GM18867 (cell line): ENCODE results near the gene CHCHD3.

Experiments used
- ATAC-seq: cut with Tn5 transposase; IDR thresholded peaks from one replicate; pipeline ENCODE4 v1.9.1; 2021; ENCODE audit warnings: mild to moderate bottlenecking, moderate library complexity; ENCODE audit not compliant: unreplicated experiment

CHCHD3 gene

DNA sequence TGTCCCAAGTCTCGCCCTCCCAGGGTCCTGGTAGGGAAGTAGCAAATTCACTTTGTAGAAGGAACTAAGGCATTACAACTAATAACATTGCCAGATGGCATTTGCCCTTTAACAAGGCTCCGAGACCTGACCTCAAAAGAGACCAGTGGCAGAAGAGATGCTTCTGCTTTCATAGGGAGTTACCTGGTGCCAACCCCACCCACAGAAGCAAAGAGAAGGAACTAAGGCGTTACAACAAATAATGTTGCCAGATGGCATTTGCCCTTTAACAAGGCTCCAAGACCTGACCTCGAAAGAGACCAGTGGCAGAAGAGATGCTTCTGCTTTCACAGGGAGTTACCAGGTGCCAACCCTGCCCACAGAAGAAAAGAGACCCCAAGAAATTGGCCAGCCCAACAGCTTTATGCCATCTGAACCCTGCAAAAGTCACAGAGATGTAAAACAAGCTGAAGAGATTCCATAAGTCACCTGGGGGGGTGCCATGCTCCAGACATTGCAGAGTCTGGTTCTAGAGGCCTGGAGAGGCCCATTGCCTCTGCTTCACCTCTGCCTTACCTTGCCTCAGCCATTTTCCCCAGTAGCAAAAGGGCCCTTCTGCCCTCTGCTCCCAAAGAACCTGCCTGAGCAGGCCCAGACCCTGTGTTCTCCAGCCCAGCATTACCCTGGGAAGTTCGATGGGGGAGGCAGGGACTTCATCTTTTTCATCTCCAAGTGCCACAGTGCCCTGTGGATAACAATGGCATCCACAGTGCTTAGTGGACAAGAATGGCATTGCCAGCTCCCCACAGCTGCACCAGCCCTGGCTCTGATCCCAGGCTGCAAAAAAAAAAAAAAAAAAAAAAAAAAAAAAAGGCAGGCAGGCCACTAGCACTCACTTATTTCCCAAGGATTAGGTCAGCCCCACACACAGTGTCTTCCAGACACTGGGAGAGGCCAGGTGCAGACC is 326.1 kb downstream of the CHCHD3 start:
- ATAC-seq: no peak

DNA sequence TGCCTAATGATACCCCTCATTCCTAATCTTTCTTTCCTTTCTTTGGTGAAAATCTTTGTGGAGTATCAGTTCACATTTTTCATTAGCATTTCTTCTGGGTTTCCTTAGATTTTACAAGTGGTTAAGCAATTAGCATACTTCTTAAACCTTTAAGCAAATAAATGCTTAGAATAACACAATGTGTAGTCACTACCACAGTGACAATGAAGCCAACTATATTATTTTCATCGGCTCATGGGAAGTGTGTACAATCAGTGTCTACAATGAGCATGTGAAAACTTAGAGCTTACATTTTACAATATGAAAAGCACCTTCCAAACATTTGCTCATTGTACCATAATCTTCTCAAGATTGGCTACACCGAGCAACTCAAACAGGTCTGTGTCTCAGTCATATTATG is 329.5 kb downstream of the CHCHD3 start:
- no peak for ATAC-seq

DNA sequence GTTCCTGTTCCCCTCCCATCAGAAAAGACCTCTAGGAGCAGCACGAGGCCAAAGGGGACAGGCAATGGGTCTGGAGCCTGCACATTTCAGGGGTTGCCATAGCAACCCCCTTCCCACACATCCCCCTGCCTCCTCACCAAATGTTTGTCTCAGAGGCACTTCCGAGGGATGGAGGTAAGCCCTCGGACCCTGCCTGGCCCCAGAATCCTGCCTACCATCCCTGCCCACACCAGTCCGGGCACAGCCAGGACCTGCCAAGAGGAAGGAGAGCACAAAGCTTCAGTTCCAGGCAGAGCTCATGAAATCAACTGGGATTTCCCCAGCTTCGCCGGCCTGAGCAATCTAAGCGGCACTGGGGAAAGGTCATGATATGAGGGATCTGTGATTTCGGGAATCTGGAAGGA is 330.6 kb downstream of the CHCHD3 start:
- ATAC-seq: no peak

DNA sequence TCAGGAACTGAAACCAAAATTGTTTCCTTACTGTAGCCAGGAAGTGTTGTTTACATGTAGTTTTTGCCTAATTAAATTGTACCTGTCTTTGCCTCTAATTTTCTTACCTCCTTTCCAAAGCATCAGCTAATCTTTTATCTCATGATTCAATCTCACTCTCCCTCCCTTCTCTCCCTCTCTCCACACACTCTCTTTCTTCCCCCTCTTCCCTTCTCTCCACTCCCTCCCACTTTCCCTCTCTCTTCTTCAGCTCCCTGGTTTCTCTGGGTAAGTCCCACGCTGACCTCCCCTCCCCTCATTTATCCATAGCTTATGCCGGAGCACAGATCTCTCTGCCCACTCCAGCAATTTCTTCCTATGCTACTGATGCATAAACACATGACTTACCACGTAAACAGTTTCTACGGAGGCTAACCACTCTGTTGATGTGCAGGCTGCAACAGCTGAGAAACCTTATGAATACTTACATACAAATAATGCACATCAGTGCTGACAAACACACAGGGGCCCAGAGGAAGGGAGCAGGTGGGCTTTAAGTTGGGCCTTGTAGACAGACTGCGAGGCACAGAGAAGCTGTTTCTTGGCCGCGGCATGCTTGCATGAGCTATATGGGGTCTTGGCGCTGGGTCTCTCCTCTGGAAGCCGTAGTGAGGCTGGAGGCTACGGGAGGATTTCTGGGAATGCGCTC is 331.2 kb downstream of the CHCHD3 start:
- no peak for ATAC-seq

DNA sequence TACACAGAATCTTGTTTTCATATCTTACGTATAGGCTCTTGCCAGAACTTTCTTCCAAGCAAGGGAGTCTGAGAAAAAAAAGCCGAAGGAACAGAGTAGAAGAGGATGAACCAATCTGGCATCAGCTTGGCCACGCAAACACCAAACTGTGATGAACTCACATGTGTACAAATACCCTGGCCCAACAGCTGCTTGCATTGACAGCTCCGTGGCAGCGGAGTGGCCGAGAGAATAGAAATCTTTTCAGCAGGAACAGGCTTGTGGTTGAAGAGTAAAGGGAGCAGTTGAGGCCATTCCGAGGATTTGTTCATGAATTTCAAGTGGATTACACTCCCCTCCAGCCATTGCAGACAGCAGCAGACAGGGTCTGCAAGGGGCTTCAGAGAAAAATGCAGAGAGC is 331.8 kb downstream of the CHCHD3 start:
- no peak for ATAC-seq

DNA sequence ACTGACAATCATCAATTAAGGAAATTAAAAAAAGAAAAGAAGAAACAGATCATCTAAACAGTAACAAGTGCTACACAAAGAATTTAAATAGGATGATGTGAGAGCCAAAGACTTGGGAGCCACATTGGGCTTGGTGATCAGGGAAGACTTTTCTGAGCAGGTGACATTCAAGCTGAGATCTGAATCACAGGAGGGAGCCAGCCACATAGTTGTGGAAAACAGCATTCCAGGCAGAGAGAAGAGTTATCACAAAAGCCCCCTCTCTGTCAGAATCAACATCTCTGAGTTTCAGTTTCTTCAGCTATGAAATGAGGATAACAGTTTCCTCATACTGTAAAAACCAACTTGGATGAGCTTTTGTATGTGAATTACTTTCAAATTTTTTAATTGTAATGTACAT is 336.4 kb downstream of the CHCHD3 start:
- ATAC-seq: no peak

DNA sequence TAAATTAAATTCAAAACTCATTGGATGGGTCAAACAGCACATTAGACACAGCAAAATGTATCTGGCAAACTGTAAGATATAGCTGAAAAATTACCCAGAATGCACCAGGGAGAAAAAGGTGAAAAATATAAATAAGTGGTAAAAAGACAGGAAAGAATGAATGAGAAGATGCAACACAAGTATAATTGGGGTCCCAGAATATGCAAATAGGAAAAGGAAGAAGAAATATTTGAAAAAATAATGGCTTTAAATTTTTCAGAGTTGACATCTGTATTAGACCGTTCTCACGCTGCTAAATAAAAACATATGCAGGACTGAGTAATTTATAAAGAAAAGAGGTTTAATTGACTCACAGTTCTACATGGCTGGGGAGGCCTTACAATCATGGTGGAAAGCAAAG is 337.9 kb downstream of the CHCHD3 start:
- no peak for ATAC-seq

DNA sequence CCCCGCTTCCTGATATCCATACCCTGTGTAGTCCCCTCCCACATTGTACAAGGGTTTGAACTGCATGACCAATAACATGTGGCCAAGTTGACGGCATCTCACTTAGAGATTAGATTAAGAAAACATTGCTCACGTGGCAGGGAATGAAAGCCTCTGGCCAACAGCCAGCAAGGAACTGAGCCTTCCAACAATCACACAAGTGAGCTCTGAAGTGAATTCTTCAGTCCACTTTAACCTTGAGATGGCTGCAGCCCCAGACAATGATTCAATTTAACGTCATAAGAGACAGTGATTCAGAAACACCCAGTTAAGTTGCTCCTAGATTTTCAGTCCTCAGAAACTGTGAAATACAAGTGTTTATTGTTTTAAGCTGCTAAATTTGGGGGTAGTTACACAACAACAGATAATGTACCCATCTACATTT is 339.7 kb downstream of the CHCHD3 start:
- ATAC-seq: no peak

DNA sequence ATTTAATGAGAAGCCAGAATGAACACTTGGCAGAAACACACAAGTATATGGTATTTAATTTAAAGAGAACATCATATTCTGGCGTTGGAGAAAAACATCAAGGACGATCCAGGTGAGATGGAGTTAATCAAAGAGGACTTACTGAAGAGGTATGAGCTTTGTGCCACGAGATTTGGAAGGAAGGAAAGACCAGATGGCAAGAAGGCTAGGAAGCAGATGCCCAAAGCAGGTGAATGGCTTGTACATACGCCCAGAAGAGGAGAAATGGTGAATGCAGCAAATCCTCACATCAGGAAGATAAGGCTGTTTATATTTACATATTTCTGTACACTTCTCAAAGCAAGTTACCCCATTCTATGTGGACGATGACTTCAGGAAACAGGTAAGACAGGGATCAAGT is 341.7 kb downstream of the CHCHD3 start:
- no peak for ATAC-seq

DNA sequence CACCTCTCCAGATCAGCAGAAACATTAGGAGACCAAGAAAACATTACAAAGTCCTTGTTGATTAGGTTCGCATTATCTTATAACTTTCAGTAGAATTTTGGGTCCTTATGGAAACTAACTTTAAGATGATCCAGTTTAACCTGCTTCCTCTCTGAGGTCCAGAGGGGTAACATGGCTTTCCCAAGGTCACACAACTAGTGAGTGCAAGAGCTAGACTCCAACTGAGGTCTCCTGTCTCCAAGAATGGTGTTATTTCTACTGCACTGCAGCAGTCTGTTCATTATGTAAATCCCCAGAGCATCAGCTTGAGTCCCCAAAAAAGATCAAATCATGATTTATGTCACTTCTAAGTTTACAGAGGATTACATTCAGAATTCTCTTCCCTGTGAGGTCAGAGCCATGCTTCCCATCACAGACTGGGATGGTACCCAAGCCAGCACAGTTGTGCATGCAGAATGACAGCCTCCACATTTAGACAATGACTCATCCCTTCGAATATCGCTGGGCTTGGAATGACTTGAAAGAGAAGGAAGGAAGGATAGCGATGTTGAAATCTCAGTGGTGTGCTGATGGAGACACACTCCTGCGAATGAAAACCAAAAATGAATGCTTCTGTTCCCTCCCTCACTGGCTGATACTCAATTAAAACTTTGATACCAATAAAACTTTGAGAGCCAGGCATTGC is 342.5 kb downstream of the CHCHD3 start:
- no peak for ATAC-seq

DNA sequence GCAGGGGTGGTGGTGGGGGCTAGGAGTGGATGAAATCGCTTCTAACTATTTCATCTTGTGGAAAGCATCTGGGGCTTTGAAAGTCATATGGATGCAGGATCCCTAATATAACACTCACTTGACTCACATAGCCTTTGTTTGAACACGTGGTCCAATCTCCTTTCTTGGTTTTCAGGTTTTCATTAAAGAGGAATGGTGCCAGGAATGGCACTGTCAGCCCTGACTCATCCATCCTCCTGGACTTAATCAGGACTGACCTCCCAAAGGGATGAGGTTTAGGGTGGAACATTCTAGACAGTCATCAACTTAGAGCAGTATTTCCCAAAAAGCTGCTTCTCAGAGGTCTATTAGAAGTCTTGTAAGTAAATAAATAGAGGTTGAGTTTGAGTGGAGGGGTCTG is 343.6 kb downstream of the CHCHD3 start:
- ATAC-seq: no peak

DNA sequence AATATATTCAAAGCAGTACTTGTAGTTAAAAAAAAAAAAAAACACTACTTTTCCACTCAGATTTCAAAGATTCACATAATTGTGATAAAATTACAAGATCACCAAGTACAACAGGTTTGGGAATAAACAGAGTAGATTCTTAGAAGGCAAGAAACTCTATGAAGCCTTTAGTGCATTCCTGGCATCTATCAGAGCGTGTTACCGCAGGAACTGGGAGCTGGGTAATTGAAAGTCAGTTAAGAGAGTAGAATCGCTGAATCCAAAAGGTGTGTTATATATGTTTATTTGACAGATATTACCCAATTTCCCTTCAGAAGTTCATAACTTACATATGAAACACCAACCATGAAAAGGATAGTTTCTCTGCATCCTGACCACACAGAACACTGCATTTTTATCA is 346.4 kb downstream of the CHCHD3 start:
- ATAC-seq: no peak
